ENCODE measurements around the gene PDE3A. TPM values are rescaled to one million over a fixed set of nuclear protein-coding genes. Genes with fewer than 3 reads are reported as not detected.

The PDE3A gene
- total and polyA plus RNA-seq, 2 donors from 2014 or later: 3.3 to 18.3 TPM

- Histone ChIP-seq H3K9ac (ENCODE audit: low read length in 3 of 3) (no peak overlapping the region), H3K36me3 (ENCODE audit: control insufficient read depth in 2 of 3, insufficient read depth in 3 of 3, low read length in 3 of 3) (no peaks in the 10 kb centered on the region), H3K27ac (ENCODE audit: low read depth in 2 of 2, low read length in 2 of 2) (no peak overlapping the region), H3K4me1 (ENCODE audit: control insufficient read depth in 2 of 3, insufficient read depth in 2 of 3, low read depth in 1 of 3, low read length in 3 of 3) (no peaks in the 10 kb centered on the region), H3K9me3 (ENCODE audit: control insufficient read depth in 2 of 3, insufficient read depth in 1 of 3, low read length in 3 of 3) (no peaks in the 10 kb centered on the region), H3K4me3 (ENCODE audit: low read length in 3 of 3) (no peak overlapping the region), H3K27me3 (ENCODE audit: control insufficient read depth, insufficient read depth, low read length) (no peaks in the 10 kb centered on the region)
- intact Hi-C loops (cut with DNase I): no loop called here
- FAIRE-seq (no peak), DNase-seq (no peak)
- no peak for TF ChIP-seq CTCF (IDR thresholded peaks at IDR 0.05; ENCODE audit: borderline replicate concordance, extremely low read depth, insufficient read depth)
These were observed 119.2 kb downstream of the PDE3A start for GRCh38 chr12:20487519-20487918.

- Histone ChIP-seq H3K9ac (ENCODE audit: low read length in 3 of 3) (no peak overlapping the region), H3K4me3 (ENCODE audit: low read length in 3 of 3) (no peak overlapping the region), H3K9me3 (ENCODE audit: control insufficient read depth in 2 of 3, insufficient read depth in 1 of 3, low read length in 3 of 3) (no peaks in the 10 kb centered on the region), H3K36me3 (ENCODE audit: control insufficient read depth in 2 of 3, insufficient read depth in 3 of 3, low read length in 3 of 3) (no peaks in the 10 kb centered on the region), H3K27ac (ENCODE audit: low read depth in 2 of 2, low read length in 2 of 2) (no peak overlapping the region), H3K4me1 (ENCODE audit: control insufficient read depth in 2 of 3, insufficient read depth in 2 of 3, low read depth in 1 of 3, low read length in 3 of 3) (no peaks in the 10 kb centered on the region), H3K27me3 (ENCODE audit: control insufficient read depth, insufficient read depth, low read length) (no peaks in the 10 kb centered on the region)
- DNase-seq (no peak), FAIRE-seq (no peak)
- TF ChIP-seq CTCF (IDR thresholded peaks at IDR 0.05; ENCODE audit: borderline replicate concordance, extremely low read depth, insufficient read depth): no peak
- intact Hi-C loops (cut with DNase I): no loop called here
These were observed 121.3 kb downstream of the PDE3A start for GRCh38 chr12:20489645-20490044.

- Histone ChIP-seq H3K27me3 (ENCODE audit: control insufficient read depth, insufficient read depth, low read length) (no peaks in the 10 kb centered on the region), H3K27ac (ENCODE audit: low read depth in 2 of 2, low read length in 2 of 2) (no peak overlapping the region), H3K4me3 (ENCODE audit: low read length in 3 of 3) (no peak overlapping the region), H3K36me3 (ENCODE audit: control insufficient read depth in 2 of 3, insufficient read depth in 3 of 3, low read length in 3 of 3) (no peaks in the 10 kb centered on the region), H3K4me1 (ENCODE audit: control insufficient read depth in 2 of 3, insufficient read depth in 2 of 3, low read depth in 1 of 3, low read length in 3 of 3) (no peaks in the 10 kb centered on the region), H3K9me3 (ENCODE audit: control insufficient read depth in 2 of 3, insufficient read depth in 1 of 3, low read length in 3 of 3) (no peaks in the 10 kb centered on the region), H3K9ac (ENCODE audit: low read length in 3 of 3) (no peak overlapping the region)
- no peak for TF ChIP-seq CTCF (IDR thresholded peaks at IDR 0.05; ENCODE audit: borderline replicate concordance, extremely low read depth, insufficient read depth)
- intact Hi-C loops (cut with DNase I): no loop called here
- DNase-seq: no peak
- FAIRE-seq: no peak
These were observed 121.9 kb downstream of the PDE3A start for GRCh38 chr12:20490213-20490612.

GRCh38 chr12:20491290-20491689 lies 123.0 kb downstream of the PDE3A start:
- intact Hi-C loops (cut with DNase I): no loop called here
- DNase-seq: no peak
- H3K4me3 ChIP-seq (ENCODE audit: low read length in 3 of 3): no peak overlapping the region
- H3K36me3 ChIP-seq (ENCODE audit: control insufficient read depth in 2 of 3, insufficient read depth in 3 of 3, low read length in 3 of 3): no peaks in the 10 kb centered on the region
- TF ChIP-seq CTCF (IDR thresholded peaks at IDR 0.05; ENCODE audit: borderline replicate concordance, extremely low read depth, insufficient read depth): no peak
- no peaks in the 10 kb centered on the region for H3K9me3 ChIP-seq (ENCODE audit: control insufficient read depth in 2 of 3, insufficient read depth in 1 of 3, low read length in 3 of 3)
- no peak for FAIRE-seq
- H3K9ac ChIP-seq (ENCODE audit: low read length in 3 of 3): no peak overlapping the region
- H3K27me3 ChIP-seq (ENCODE audit: control insufficient read depth, insufficient read depth, low read length): no peaks in the 10 kb centered on the region
- H3K4me1 ChIP-seq (ENCODE audit: control insufficient read depth in 2 of 3, insufficient read depth in 2 of 3, low read depth in 1 of 3, low read length in 3 of 3): no peaks in the 10 kb centered on the region
- no peak overlapping the region for H3K27ac ChIP-seq (ENCODE audit: low read depth in 2 of 2, low read length in 2 of 2)

Measured in kidney (tissue), 14 donors.